IMR-90 (cell line): ENCODE data around the gene MYADML2.

Experiments
- CEBPB ChIP-seq: IDR thresholded peaks from 2 replicates; pipeline ENCODE4 v1.6.1; 2012; ENCODE audit warnings: low read depth, low read length, improper control_type of control experiment
- RFX5 ChIP-seq: IDR thresholded peaks from 2 replicates; pipeline ENCODE4 v1.8.0; 2012; ENCODE audit warnings: low read depth, mild to moderate bottlenecking, low read length, moderate library complexity

- TF ChIP-seq CEBPB, result no peak
- TF ChIP-seq RFX5, result no peak
Measured at GRCh38 chr17:81931557-81932332, 15.3 kb downstream of the MYADML2 start.
